HepG2 (cell line): ENCODE measurements around the gene ZACN. TPM values are rescaled to one million over a fixed set of nuclear protein-coding genes. Genes with fewer than 3 reads are reported as not detected.

Source experiments
- AHDC1 ChIP-seq: sonication (generic); formaldehyde crosslinking; IDR thresholded peaks from 2 replicates; pipeline ENCODE4 v1.5.1; 2020; ENCODE audit warnings: mild to moderate bottlenecking, missing genetic modification reagents, borderline replicate concordance
- CCAR2 ChIP-seq: fragments of 200-400 bp; formaldehyde crosslinking; optimal IDR thresholded peaks from 2 replicates; pipeline ENCODE3; 2018; ENCODE audit warnings: low read depth, mild to moderate bottlenecking, low read length, moderate library complexity
- DMAP1 ChIP-seq: IDR thresholded peaks from 2 replicates; pipeline ENCODE4 v1.6.1; 2016
- FUBP1 ChIP-seq: sonication (generic); formaldehyde crosslinking; IDR thresholded peaks from 2 replicates; pipeline ENCODE4 v1.5.1; 2020; ENCODE audit warnings: missing genetic modification reagents, mild to moderate bottlenecking, borderline replicate concordance
- HMGA1 ChIP-seq: sonication (generic); formaldehyde crosslinking; conservative IDR thresholded peaks from 2 replicates; pipeline ENCODE4 v1.4.0; 2020; ENCODE audit warnings: missing genetic modification reagents
- MNT ChIP-seq: fragments of 450-650 bp; IDR thresholded peaks from 2 replicates; pipeline ENCODE4 v1.6.1; 2016
- ZBTB33 ChIP-seq: sonication (generic); formaldehyde crosslinking; IDR thresholded peaks from 2 replicates; pipeline ENCODE4 v1.4.0; 2020; ENCODE audit warnings: missing genetic modification reagents
- ZFY ChIP-seq: sonication (generic); formaldehyde crosslinking; IDR thresholded peaks from 2 replicates; pipeline ENCODE4 v1.4.0; 2020; ENCODE audit warnings: missing genetic modification reagents
- ZNF232 ChIP-seq: sonication (generic); formaldehyde crosslinking; IDR thresholded peaks from 2 replicates; pipeline ENCODE4 v1.4.0; 2020; ENCODE audit warnings: missing genetic modification reagents, borderline replicate concordance
- ZNF282 ChIP-seq: fragments of 450-650 bp; IDR thresholded peaks from 2 replicates; pipeline ENCODE4 v1.6.1; 2018; ENCODE audit not compliant: partially characterized antibody
- ZNF547 ChIP-seq: sonication (generic); formaldehyde crosslinking; IDR thresholded peaks from 2 replicates; pipeline ENCODE4 v1.5.1; 2020; ENCODE audit warnings: mild to moderate bottlenecking, missing genetic modification reagents
- ZNF576 ChIP-seq: sonication (generic); formaldehyde crosslinking; IDR thresholded peaks from 2 replicates; pipeline ENCODE4 v1.4.0; 2020; ENCODE audit warnings: mild to moderate bottlenecking, missing genetic modification reagents
- ZNF777 ChIP-seq: sonication (generic); formaldehyde crosslinking; IDR thresholded peaks from 2 replicates; pipeline ENCODE4 v1.4.0; 2020; ENCODE audit warnings: missing genetic modification reagents
- ZNF839 ChIP-seq: sonication (generic); formaldehyde crosslinking; IDR thresholded peaks from 2 replicates; pipeline ENCODE4 v1.4.0; 2020; ENCODE audit warnings: missing genetic modification reagents, mild to moderate bottlenecking, borderline replicate concordance
- polyA plus RNA-seq, 8 experiments: library from polyadenylated mRNA; depleted of rRNA in 3 of 8; stranded (reverse) in 7 of 8; unstranded in 1 of 8; fragments of >200 nt; fragmentation: Illumina TruSeq in 4 of 8; extraction: Trizol in 4 of 8; gene quantifications; 2 replicates each; pipeline versions ENCODE4 v1.2.1 to v1.2.3, GENCODE V29; 2011 to 2016; ENCODE audit warnings: low read depth in 4 of 8, missing spikeins in 1 of 8, mixed read lengths in 1 of 8; ENCODE audit not compliant: insufficient read depth in 1 of 8
- total RNA-seq, 5 experiments: library from RNA; depleted of rRNA; stranded (reverse); fragments of >200 nt; fragmentation: Illumina TruSeq; extraction: Trizol; gene quantifications; 2 replicates each; pipeline ENCODE4 v1.2.3, GENCODE V29; 2016; ENCODE audit warnings: low read depth in 1 of 5

Gene ZACN
- total and polyA plus RNA-seq, 2 of the 13 experiments (the other 11 are each of a cell fraction or from before 2014, with no cell fraction given) = 0.11 to 0.15 TPM

GRCh38 chr17:76080768-76081287 lies 1.8 kb downstream of the ZACN start (continued):
- no peak for TF ChIP-seq ZNF232 (CRISPR knock-in tag)
- no peak for TF ChIP-seq ZNF282
- 0 out of 2 replicates have a peak, but pooled peaks have one; percentile 35 for TF ChIP-seq FUBP1
- TF ChIP-seq CCAR2 = no peak
- TF ChIP-seq ZNF777 (CRISPR knock-in tag) = no peak
- TF ChIP-seq ZNF547 (CRISPR knock-in tag) = 0 out of 2 replicates have a peak, but pooled peaks have one; percentile 44
- no peak for TF ChIP-seq ZNF576 (CRISPR knock-in tag)
- TF ChIP-seq ZFY = 0 out of 2 replicates have a peak, but pooled peaks have one; percentile 24
- TF ChIP-seq MNT = no peak
- no peak for TF ChIP-seq DMAP1
- TF ChIP-seq AHDC1 (CRISPR knock-in tag) = no peak
- no peak for TF ChIP-seq ZBTB33 (CRISPR knock-in tag)
- no peak for TF ChIP-seq HMGA1
- no peak for TF ChIP-seq ZNF839 (CRISPR knock-in tag)
